HepG2 (cell line): ENCODE results near the gene TGM5. TPM values are rescaled to one million over a fixed set of nuclear protein-coding genes. Genes with fewer than 3 reads are reported as not detected.

ENCODE experiments used
- CEBPB ChIP-seq: IDR thresholded peaks from 2 replicates; pipeline ENCODE4 v1.6.1; 2011; ENCODE audit warnings: low read depth, low read length, improper control_type of control experiment, borderline replicate concordance
- CEBPG ChIP-seq: IDR thresholded peaks from 2 replicates; pipeline ENCODE4 v1.6.1; 2016
- ELF3 ChIP-seq: IDR thresholded peaks from 2 replicates; pipeline ENCODE4 v1.6.1; 2016; ENCODE audit warnings: missing genetic modification reagents, missing compliant biosample characterization
- FOXA3 ChIP-seq: IDR thresholded peaks from 2 replicates; pipeline ENCODE4 v1.6.1; 2016; ENCODE audit warnings: missing genetic modification reagents, missing compliant biosample characterization
- KLF16 ChIP-seq, 2 experiments: sonication (generic) in 1 of 2; formaldehyde crosslinking in 1 of 2; IDR thresholded peaks; 2 replicates each; pipeline versions ENCODE4 v1.6.1 to v1.8.0; 2016 to 2023; ENCODE audit warnings: missing genetic modification reagents in 2 of 2, missing compliant biosample characterization in 1 of 2
- SALL1 ChIP-seq: sonication (generic); formaldehyde crosslinking; IDR thresholded peaks from 2 replicates; pipeline ENCODE4 v1.8.0; 2022; ENCODE audit warnings: mild to moderate bottlenecking, missing genetic modification reagents
- SMARCC2 ChIP-seq: fragments of 450-650 bp; IDR thresholded peaks from 2 replicates; pipeline ENCODE4 v1.6.1; 2017; ENCODE audit warnings: antibody characterized with exemption, mild to moderate bottlenecking
- SMC3 ChIP-seq: IDR thresholded peaks from 2 replicates; pipeline ENCODE4 v1.6.1; 2011; ENCODE audit warnings: low read length, improper control_type of control experiment
- STAG1 ChIP-seq: sonication (generic); formaldehyde crosslinking; IDR thresholded peaks from 2 replicates; pipeline ENCODE4 v1.4.0; 2020; ENCODE audit warnings: missing genetic modification reagents
- THAP11 ChIP-seq: IDR thresholded peaks from 2 replicates; pipeline ENCODE4 v1.6.1; 2016; ENCODE audit warnings: missing biosample characterization, missing genetic modification reagents
- ZBTB14 ChIP-seq: sonication (generic); formaldehyde crosslinking; IDR thresholded peaks from 2 replicates; pipeline ENCODE4 v1.4.0; 2020; ENCODE audit warnings: missing genetic modification reagents
- ZBTB40 ChIP-seq, 2 experiments: fragments of 450-650 bp in 1 of 2; sonication (generic) in 1 of 2; formaldehyde crosslinking in 1 of 2; IDR thresholded peaks; 2 replicates each; pipeline versions ENCODE4 v1.6.1 to v1.8.0; 2016 to 2022; ENCODE audit warnings: antibody characterized with exemption in 1 of 2, mild to moderate bottlenecking in 1 of 2, missing genetic modification reagents in 1 of 2
- ZNF609 ChIP-seq: sonication (generic); formaldehyde crosslinking; IDR thresholded peaks from 2 replicates; pipeline ENCODE4 v1.4.0; 2020; ENCODE audit warnings: mild to moderate bottlenecking, missing genetic modification reagents, borderline replicate concordance
- ZNF652 ChIP-seq: IDR thresholded peaks from 2 replicates; pipeline ENCODE4 v1.6.1; 2016; ENCODE audit warnings: low read depth, borderline replicate concordance
- polyA plus RNA-seq, 8 experiments: library from polyadenylated mRNA; depleted of rRNA in 3 of 8; stranded (reverse) in 7 of 8; unstranded in 1 of 8; fragments of >200 nt; fragmentation: Illumina TruSeq in 4 of 8; extraction: Trizol in 4 of 8; gene quantifications; 2 replicates each; pipeline versions ENCODE4 v1.2.1 to v1.2.3, GENCODE V29; 2011 to 2016; ENCODE audit warnings: low read depth in 4 of 8, missing spikeins in 1 of 8, mixed read lengths in 1 of 8; ENCODE audit not compliant: insufficient read depth in 1 of 8
- total RNA-seq, 5 experiments: library from RNA; depleted of rRNA; stranded (reverse); fragments of >200 nt; fragmentation: Illumina TruSeq; extraction: Trizol; gene quantifications; 2 replicates each; pipeline ENCODE4 v1.2.3, GENCODE V29; 2016; ENCODE audit warnings: low read depth in 1 of 5

TGM5 gene
- total and polyA plus RNA-seq, 2 of the 13 experiments (the other 11 are each of a cell fraction or from before 2014, with no cell fraction given) = 0.18 to 0.65 TPM

- TF ChIP-seq CEBPB (0 out of 2 replicates have a peak, but pooled peaks have one; percentile 6), KLF16 (CRISPR knock-in tag; IDR thresholded peaks at IDR 0.05) (peak in 1 of 2 experiments; percentile 46; a peak in 1 of 4 replicates), SMARCC2 (no peak), CEBPG (CRISPR knock-in tag) (0 out of 2 replicates have a peak, but pooled peaks have one; percentile 21), STAG1 (CRISPR knock-in tag) (peak; percentile 88), ZBTB40 (IDR thresholded peaks at IDR 0.05) (no peak), ZBTB40 (CRISPR knock-in tag; IDR thresholded peaks at IDR 0.05) (0 out of 2 replicates have a peak, but pooled peaks have one; percentile 12), SALL1 (CRISPR knock-in tag) (peak; percentile 80), ELF3 (CRISPR knock-in tag) (0 out of 2 replicates have a peak, but pooled peaks have one; percentile 28), SMC3 (peak; percentile 89), FOXA3 (CRISPR knock-in tag) (peak; percentile 63; the same call in 1 of the 2 replicates), THAP11 (CRISPR knock-in tag) (peak; percentile 30; the same call in 1 of the 2 replicates), ZNF609 (CRISPR knock-in tag) (0 out of 2 replicates have a peak, but pooled peaks have one; percentile 21), ZBTB14 (no peak), ZNF652 (CRISPR knock-in tag) (peak; percentile 83)
Measured at GRCh38 chr15:43285609-43286037, 18.9 kb upstream of the TGM5 start (continued).
